NCI-H526 treated with DMSO at 0.1 percent for 48 hours (cell line): Measurements from ENCODE around the gene PDXP.
"Not testable (repeated sequence)": the region's sequence is repeated elsewhere in the genome, so short reads cannot be mapped to it uniquely, and the experiment has no call there.

Experiments used
- DNase-seq: peaks from one replicate; lab custom pipeline; 2025; lab: John Stamatoyannopoulos, UW

The PDXP gene

GRCh38 chr22:37647317-37647716 is 11.2 kb upstream of the PDXP start:
- DNase-seq = no peak

- no peak for DNase-seq
These were observed 10.6 kb upstream of the PDXP start for GRCh38 chr22:37647928-37648327.

DNA sequence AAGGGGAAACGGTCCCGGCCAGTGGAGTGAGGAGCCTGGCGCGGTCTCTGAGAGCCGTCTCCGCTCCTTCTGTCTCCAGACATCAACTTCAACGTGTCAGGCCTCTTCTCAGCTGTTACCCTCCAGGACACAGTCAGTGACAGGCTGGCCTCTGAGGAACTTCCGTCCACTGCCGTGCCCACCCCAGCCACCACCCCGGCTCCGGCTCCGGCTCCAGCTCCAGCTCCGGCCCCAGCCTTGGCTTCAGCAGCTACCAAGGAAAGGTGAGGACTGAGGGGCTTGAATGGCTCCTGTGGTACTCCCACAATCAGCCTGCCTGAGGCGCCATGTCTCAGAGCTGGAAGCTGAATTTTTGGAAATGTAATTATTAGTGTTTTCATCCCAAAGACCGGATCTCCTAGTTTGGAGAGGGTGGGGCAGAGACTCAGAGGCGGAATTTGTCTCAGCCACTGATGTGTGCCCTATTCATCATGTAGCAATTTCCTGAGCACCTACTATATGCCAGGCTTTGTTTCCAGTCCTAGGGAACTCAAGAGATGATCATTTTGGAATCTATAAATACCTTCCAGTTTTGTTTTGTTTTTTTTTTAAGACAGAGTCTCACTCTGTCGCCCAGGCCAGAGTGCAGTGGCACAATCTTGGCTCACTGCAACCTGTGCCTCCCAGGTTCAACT is 7.9 kb upstream of the PDXP start:
- no peak for DNase-seq

DNA sequence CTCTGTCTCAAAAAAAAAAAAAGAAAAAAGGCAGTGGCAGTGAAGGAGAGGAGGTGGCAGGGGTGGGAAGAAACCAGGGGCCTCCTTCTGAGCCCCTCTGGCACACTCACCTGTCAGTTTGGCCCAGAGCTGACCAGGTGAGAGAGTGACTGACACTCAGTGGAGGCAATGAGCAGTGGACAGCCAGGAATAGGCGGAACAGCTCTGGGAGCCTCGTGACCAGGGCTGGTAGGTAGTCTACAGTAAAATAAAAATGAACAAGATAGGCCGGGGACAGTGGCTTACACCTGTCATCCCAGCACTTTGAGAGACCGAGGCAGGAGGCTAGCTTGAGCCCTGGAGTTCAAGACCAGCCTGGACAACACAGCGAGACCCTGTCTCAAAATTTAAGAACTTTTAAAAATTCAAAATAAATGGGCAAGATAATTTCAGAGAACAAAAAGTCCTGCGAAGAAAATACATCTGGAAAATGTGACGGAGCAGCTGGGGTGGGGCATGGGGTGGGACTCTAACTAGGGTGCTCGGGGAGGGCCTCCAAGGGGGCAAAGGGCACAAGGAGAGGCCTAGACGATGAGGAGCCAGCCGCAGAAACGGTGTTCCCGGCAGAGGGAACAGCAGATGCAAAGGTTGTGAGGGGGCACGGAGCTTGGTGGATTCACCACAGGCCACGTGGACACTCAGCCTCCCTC is 3.8 kb upstream of the PDXP start:
- no peak for DNase-seq

- no peak for DNase-seq
These were observed 3.3 kb upstream of the PDXP start for GRCh38 chr22:37655252-37655563.

- not testable (repeated sequence) for DNase-seq
These were observed 1.9 kb upstream of the PDXP start for GRCh38 chr22:37656583-37656982.

DNA sequence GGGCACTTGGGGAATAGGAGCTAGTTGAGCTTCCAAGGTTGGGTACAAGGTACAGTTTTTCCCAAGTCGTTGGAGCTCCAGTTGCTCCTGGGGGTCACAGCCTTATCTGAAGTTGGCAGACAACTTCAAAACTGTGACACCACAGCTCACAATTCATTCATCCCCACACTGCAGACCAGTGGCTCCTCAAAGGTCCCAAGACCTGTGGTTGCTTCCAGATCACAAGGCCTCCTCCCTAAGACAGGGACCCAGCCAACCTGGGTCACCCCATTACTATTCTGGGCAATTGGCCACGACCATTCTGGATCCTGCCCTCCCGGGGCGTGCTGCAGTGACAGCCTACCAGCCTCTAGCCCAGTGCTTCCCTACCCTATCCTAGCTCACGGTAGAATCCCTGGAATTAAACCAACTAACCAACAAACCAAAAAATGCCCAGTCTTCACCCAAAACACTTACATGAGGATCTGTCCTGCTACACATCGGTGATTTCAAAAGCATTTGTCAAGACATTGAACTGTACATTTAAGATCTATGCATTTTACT is 862 bp upstream of the PDXP start:
- no peak for DNase-seq

DNA sequence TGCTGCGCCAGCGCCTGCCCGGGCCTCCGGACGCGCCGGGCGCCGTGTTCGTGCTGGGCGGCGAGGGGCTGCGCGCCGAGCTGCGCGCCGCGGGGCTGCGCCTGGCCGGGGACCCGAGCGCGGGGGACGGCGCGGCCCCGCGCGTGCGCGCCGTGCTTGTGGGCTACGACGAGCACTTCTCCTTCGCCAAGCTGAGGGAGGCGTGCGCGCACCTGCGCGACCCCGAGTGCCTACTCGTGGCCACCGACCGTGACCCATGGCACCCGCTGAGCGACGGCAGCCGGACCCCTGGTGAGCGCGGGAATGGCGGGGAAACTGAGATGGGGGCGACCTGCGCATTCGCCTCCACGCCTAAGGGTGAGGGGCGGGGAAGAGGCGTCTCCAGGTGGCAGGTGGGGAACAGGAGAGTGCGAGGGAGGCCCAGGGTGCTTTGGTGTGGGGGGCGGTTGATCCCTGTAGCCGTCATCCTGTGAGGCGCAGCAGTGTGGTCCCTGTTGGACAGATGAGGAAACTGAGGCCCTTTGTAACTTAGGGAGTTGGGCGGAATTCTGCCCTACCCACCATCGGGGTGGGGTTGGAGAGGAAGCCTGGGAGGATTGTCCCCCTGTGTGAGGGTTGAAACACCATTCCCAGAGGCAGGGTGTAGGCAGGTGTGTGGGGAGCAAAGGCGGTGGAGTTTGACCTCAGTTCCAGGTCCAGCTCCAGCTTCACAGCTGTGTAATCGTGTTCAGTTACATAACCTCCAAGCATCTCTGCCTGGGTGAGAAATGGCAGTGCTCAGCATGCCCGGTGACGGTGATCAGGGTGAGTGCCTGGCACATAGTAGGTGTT is 758 bp downstream of the PDXP start:
- no peak for DNase-seq

DNA sequence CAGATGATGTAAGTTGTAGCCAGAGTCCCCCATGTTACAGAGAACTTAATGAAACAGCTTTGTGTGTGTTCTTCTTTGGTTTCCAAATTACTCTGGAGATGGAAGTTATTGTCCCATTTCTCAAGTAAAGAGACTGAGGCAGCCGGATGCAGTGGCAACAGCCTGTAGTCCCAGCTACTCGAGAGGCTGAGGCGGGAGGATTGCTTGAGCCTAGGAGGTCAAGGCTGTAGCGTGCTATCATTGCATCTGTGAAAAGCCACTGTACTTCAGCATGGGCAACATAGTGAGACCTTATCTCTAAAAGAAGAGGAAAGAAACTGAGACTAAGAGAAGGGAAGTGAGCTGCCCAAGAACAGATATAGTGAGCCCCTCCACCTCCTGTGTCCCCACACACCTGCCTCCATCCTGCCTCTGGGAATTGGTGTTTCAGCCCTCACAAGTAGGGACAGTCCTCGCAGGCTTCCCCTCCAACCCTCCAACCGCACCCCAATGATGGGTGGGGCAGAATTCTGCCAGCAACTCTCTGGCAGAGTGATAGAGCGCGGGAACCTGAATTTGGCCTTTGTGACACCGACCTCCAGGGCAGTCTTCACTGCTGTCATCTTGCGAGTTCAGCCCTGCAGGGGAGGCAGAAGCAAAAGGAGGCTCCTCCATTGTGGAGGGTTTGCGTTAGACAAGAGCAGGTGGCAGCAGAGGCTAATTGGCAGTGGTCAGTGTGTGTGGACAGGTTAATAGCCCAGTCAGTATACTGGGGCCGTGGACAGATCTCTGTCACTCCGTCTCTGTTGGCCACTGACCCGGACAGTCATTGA is 1.6 kb downstream of the PDXP start:
- no peak for DNase-seq

DNA sequence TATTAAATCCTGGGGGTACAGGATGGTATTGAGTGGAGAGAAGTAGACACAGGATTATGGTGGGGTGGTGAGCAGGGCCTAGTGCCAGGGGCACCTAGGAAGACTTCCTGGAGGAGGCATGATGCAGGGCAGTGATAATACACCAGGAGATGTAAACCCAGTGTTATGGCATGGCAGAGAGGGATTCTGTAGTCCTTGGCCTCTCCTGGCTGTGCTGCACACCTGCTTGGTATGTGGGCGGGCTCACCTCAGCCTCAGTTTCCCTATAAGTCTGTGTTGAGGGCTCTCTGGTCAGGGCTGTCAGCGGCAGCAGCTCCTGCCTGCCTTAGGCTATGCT is 2.2 kb downstream of the PDXP start:
- DNase-seq = no peak

DNA sequence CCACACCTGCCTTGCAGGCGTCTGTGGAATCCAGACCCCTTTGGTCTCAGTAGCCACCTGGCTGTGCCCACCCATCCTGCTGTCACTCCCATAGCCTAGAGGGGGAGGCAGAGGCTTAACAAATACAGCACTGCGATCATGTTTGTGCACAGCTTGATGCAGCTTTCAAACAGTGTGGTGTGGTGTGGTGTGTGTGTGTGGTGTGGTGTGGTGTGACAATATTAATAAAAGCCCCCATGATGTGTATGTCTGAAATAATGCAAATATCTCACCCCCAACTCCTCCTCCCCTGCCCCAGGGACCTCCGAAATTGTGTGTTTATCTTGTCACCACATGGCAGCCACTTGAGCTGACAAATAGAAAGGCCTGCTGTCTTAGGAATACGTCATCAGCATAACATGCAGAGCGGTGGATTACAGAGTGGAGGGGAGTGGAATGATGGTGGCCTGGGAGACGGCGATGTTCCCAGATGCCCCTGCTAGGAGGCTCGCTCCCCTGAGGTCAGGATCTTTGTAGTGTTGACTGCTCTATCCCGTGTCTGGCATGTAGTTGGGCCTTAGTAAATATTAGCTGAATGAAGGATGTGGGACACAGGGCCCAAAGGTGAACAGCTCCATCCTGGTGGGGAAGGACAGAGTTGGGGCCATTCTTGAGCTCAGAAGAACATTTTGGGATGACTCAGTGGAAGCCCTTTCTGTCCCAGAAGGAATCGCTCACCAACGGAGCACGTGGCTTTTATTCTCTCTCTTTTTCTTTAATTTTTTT is 2.8 kb downstream of the PDXP start:
- DNase-seq = no peak

- no peak for DNase-seq
These were observed 3.5 kb downstream of the PDXP start for GRCh38 chr22:37662039-37662438.

DNA sequence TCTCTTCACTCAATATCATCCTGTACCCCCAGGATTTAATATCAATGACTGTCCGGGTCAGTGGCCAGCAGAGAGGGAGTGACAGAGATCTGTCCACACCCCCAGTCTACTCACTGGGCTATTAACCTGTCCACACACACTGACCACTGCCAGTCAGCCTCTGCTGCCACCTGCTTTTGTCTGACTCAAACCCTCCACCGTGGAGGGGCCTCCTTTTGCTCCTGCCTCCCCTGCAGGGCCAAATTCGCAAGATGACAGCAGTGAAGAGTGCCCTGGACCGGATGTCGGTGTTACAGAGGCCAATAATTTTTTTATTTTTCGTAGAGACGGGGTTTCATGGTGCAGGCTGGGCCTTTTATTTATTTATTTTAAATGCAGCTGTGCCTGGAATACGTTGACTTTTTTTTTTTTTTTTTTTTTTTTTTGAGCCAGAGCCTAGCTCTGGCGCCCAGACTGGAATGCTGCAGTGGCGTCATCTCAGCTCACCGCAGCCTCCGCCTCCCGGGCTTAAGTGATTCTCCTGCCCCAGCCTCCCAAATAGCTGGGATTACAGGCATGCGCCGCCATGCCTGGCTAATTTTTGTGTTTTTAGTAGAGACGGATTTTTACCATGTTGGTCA is 5.1 kb downstream of the PDXP start:
- DNase-seq = no peak

DNA sequence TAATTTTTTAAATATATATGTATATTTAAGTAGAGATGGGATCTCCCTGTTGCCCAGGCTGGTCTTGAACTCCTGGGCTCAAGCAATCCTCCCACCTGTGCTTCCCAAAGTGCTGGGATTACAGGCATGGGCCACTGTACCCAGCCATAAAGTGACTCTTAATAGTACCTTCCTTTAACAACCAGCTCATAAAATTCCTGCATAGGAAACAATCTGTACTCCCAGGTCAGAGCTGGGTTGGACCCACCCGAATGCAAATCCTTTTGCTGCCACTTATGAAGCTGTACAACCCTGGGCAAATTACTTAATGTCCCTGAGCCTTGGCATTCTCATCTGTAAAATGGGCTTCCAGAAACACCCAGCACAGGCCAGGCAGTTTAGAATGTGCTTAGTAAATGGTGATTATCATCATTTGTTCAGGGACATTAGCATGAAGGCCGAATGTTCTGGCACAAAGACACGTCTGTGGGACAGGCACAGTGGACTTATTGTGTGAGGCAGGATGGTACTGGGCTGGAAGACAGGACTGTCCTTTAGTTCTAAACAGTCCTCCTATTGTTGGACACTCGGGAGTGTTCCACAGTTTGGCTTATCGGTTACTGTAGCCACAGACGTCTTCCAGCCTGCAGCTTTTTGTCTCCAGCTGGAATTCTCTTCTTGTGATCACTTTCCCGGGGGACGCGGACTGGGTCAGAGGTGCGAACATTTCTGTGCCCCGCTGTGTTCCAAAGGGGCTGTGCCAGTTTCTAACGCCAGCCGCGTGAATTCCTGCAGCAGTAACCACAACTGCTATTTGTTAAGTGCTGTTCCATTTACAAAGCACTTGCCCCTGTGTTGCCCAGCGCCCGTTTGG is 6.0 kb downstream of the PDXP start:
- no peak for DNase-seq

- DNase-seq = no peak
These were observed 7.0 kb downstream of the PDXP start for GRCh38 chr22:37665487-37665886.

DNA sequence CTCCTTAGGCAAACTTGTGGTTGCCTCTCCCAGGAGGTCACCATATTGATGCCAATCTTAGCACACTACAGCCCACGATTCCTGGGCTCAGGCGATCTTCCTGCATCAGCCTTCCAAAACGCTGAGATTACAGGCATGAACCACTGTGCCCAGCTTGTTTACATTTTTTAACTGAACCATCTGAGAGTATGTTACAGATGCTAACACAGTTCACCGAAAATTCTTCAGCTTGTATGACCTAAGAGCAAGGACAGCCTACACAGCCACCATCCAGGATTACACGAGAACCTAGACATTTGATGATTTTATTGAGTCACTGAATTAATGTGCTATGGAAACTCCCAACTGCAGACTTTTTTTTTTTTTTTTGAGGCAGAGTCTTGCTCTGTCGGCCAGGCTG is 11.1 kb downstream of the PDXP start:
- DNase-seq = no peak

DNA sequence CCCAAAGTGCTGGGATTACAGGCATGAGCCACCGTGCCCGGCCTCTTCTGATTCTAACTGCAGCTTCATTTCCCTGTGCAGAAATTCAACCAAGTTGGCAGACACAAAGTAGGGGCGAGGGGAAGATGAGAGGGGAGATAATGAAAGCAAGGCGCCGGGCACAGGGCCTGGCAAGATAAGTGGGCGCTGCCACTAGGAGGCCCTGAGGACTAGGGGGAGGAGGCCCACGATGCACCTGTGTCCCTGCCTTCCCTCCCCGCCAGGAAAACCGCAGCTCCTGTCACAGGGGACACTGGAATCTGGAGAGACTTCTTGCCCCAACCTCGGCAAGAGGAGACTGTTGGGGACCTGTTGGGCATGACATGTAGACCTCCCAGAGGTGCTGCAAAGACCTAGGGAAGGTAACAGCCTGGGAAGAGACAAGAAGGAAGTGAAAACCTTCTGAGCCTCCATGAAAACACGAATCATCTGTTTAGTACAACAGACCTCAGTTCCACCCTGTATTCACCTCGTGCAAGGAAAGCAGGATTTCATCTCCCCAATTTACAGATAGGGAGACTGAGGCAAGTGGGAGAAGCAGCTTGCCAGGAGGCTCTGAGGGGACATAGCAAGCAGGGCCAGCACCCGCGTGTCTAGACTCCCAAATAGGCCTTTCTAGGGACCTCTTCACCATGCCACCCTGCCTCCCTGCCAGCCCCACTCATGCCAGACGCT is 13.8 kb downstream of the PDXP start:
- no peak for DNase-seq

GRCh38 chr22:37672920-37673455 is 14.5 kb downstream of the PDXP start:
- no peak for DNase-seq

GRCh38 chr22:37674248-37674647 is 15.7 kb downstream of the PDXP start:
- no peak for DNase-seq
